GM10847 (cell line): ENCODE results near the gene GMPPA.

Experiments
- POLR2A ChIP-seq: IDR thresholded peaks from 2 replicates; pipeline ENCODE4 v1.6.1; 2011; ENCODE audit not compliant: insufficient read length; ENCODE audit errors: extremely low read depth

The GMPPA gene

GRCh38 chr2:219530048-219530963 is 31.6 kb downstream of the GMPPA start:
- TF ChIP-seq POLR2A: no peak

GRCh38 chr2:219531639-219532377 is 33.1 kb downstream of the GMPPA start:
- TF ChIP-seq POLR2A: no peak

GRCh38 chr2:219532378-219532649 is 33.6 kb downstream of the GMPPA start:
- TF ChIP-seq POLR2A: no peak

GRCh38 chr2:219533930-219534661 is 35.4 kb downstream of the GMPPA start:
- TF ChIP-seq POLR2A: no peak

- no peak for TF ChIP-seq POLR2A
Observed at GRCh38 chr2:219536425-219536824, 37.7 kb downstream of the GMPPA start.

- TF ChIP-seq POLR2A: no peak
Observed at GRCh38 chr2:219536967-219537366, 38.3 kb downstream of the GMPPA start.

GRCh38 chr2:219537657-219538488 is 39.2 kb downstream of the GMPPA start:
- TF ChIP-seq POLR2A: no peak

GRCh38 chr2:219538504-219538951 is 39.8 kb downstream of the GMPPA start:
- TF ChIP-seq POLR2A: no peak

- no peak for TF ChIP-seq POLR2A
Observed at GRCh38 chr2:219538956-219539788, 40.5 kb downstream of the GMPPA start.

- TF ChIP-seq POLR2A: no peak
Observed at GRCh38 chr2:219539926-219540678, 41.4 kb downstream of the GMPPA start.

- TF ChIP-seq POLR2A: no peak
Observed at GRCh38 chr2:219540784-219541504, 42.3 kb downstream of the GMPPA start.

- no peak for TF ChIP-seq POLR2A
Observed at GRCh38 chr2:219541611-219542180, 43.0 kb downstream of the GMPPA start.
